Astrocyte (in vitro differentiated cells and primary cell): ENCODE results near the gene WFDC9. TPM values are rescaled to one million over a fixed set of nuclear protein-coding genes. Genes with fewer than 3 reads are reported as not detected.

Experiments
- DNase-seq: peaks from one replicate; pipeline ENCODE4 v3.0.0-alpha.2; 2010; ENCODE audit warnings: low read depth
- FAIRE-seq: peaks from 2 replicates; lab custom pipeline; 2011; peaks lifted over from hg19 to GRCh38; lab: Jason Lieb, UNC
- H2AFZ ChIP-seq: 2 replicates; pipeline ENCODE4 v1.6.0; 2012; ENCODE audit warnings: low read depth, low read length, inconsistent platforms
- H3K27ac ChIP-seq: 2 replicates; pipeline ENCODE4 v1.5.1; 2011; ENCODE audit warnings: low read depth, low read length, inconsistent platforms
- H3K27me3 ChIP-seq: 2 replicates; pipeline ENCODE4 v1.6.0; 2011; ENCODE audit warnings: low read length, inconsistent platforms; ENCODE audit not compliant: insufficient read depth
- H3K36me3 ChIP-seq: 2 replicates; pipeline ENCODE4 v1.5.1; 2011; ENCODE audit warnings: low read length, inconsistent platforms; ENCODE audit not compliant: insufficient read depth
- H3K4me1 ChIP-seq: 2 replicates; pipeline ENCODE4 v1.5.1; 2011; ENCODE audit warnings: low read length, inconsistent platforms; ENCODE audit not compliant: insufficient read depth
- H3K4me2 ChIP-seq: 2 replicates; pipeline ENCODE4 v1.6.0; 2012; ENCODE audit warnings: low read length, inconsistent platforms
- H3K4me3 ChIP-seq: 2 replicates; pipeline ENCODE4 v1.5.1; 2011; ENCODE audit warnings: low read depth, mild to moderate bottlenecking, low read length, inconsistent platforms; ENCODE audit not compliant: insufficient read depth
- H3K79me2 ChIP-seq: 2 replicates; pipeline ENCODE4 v1.6.0; 2012; ENCODE audit warnings: mild to moderate bottlenecking, low read length, inconsistent platforms; ENCODE audit not compliant: insufficient read depth
- H3K9ac ChIP-seq: 2 replicates; pipeline ENCODE4 v1.6.0; 2012; ENCODE audit warnings: mild to moderate bottlenecking, low read length, inconsistent platforms
- H3K9me3 ChIP-seq: 2 replicates; pipeline ENCODE4 v1.5.1; 2012; ENCODE audit warnings: low read depth, mild to moderate bottlenecking, low read length, inconsistent platforms; ENCODE audit not compliant: insufficient read depth
- H4K20me1 ChIP-seq: 2 replicates; pipeline ENCODE4 v1.6.0; 2012; ENCODE audit warnings: low read length, inconsistent platforms; ENCODE audit not compliant: insufficient read depth
- H3K27ac Mint-ChIP-seq: one replicate; pipeline ENCODE4 v1.8.0; 2021; ENCODE audit warnings: mild to moderate bottlenecking, mixed read lengths; ENCODE audit not compliant: unreplicated experiment
- H3K27me3 Mint-ChIP-seq: one replicate; pipeline ENCODE4 v1.8.0; 2021; ENCODE audit warnings: low read depth, mixed read lengths; ENCODE audit not compliant: unreplicated experiment
- H3K36me3 Mint-ChIP-seq: one replicate; pipeline ENCODE4 v1.8.0; 2021; ENCODE audit warnings: low read depth, mixed read lengths; ENCODE audit not compliant: unreplicated experiment
- H3K4me1 Mint-ChIP-seq: one replicate; pipeline ENCODE4 v1.8.0; 2021; ENCODE audit warnings: low read depth, mixed read lengths; ENCODE audit not compliant: unreplicated experiment
- H3K4me3 Mint-ChIP-seq: one replicate; pipeline ENCODE4 v1.8.0; 2021; ENCODE audit warnings: mild to moderate bottlenecking, moderate library complexity, mixed read lengths; ENCODE audit not compliant: unreplicated experiment
- H3K9me3 Mint-ChIP-seq: one replicate; pipeline ENCODE4 v1.8.0; 2021; ENCODE audit warnings: mild to moderate bottlenecking, mixed read lengths; ENCODE audit not compliant: unreplicated experiment
- EZH2 ChIP-seq: IDR thresholded peaks from 2 replicates; pipeline ENCODE4 v1.6.1; 2012; ENCODE audit warnings: mild to moderate bottlenecking, low read length, inconsistent platforms; ENCODE audit not compliant: insufficient read depth
- total RNA-seq: library from RNA; stranded (reverse); gene quantifications from 2 replicates; pipeline ENCODE4 v1.2.1, GENCODE V29; 2021
- TF ChIP-seq, protein P1 (sequence below): IDR thresholded peaks from 2 replicates; pipeline ENCODE4 v1.5.1; 2011; ENCODE audit warnings: low read depth, mild to moderate bottlenecking, inconsistent platforms, low read length, moderate library complexity; ENCODE audit not compliant: insufficient read depth

Gene WFDC9
- total RNA-seq, 1 donor from 2014 or later, result not detected

DNA sequence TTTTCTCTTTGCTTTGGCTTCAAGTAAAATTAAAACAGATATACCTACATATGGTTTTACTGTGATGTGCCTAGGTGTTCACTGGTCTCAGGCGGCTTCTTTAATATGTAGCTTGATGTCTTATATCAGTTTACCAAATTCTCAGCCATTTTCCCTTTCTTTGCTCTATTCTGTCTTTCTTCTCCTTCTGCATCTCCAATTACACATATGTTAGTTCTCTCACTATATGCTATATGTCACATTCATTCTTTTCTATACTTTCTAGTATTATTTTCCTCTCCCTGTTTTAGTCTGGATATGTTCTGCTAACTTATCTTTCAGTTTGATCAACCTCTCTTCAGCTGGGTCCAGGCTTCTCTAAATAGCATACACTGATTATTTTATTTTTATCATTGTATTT is 37.6 kb downstream of the WFDC9 start:
- no peak overlapping the region for H2AFZ ChIP-seq
- Mint-ChIP-seq H3K4me1 (peaks cover 2% of the 10 kb centered on the region), H3K4me3 (no peak overlapping the region), H3K9me3 (peaks cover 1% of the 10 kb centered on the region), H3K27ac (no peak overlapping the region), H3K36me3 (no peaks in the 10 kb centered on the region), H3K27me3 (peaks cover 14% of the 10 kb centered on the region)
- H3K27ac ChIP-seq, result no peak overlapping the region
- H3K9ac ChIP-seq, result no peak overlapping the region
- no peak overlapping the region for H3K4me3 ChIP-seq
- FAIRE-seq, result no peak
- no peaks in the 10 kb centered on the region for H3K4me1 ChIP-seq
- H3K27me3 ChIP-seq, result no peaks in the 10 kb centered on the region
- H3K36me3 ChIP-seq, result no peaks in the 10 kb centered on the region
- no peaks in the 10 kb centered on the region for H3K79me2 ChIP-seq
- H3K4me2 ChIP-seq, result no peak overlapping the region
- TF ChIP-seq, protein P1, sequence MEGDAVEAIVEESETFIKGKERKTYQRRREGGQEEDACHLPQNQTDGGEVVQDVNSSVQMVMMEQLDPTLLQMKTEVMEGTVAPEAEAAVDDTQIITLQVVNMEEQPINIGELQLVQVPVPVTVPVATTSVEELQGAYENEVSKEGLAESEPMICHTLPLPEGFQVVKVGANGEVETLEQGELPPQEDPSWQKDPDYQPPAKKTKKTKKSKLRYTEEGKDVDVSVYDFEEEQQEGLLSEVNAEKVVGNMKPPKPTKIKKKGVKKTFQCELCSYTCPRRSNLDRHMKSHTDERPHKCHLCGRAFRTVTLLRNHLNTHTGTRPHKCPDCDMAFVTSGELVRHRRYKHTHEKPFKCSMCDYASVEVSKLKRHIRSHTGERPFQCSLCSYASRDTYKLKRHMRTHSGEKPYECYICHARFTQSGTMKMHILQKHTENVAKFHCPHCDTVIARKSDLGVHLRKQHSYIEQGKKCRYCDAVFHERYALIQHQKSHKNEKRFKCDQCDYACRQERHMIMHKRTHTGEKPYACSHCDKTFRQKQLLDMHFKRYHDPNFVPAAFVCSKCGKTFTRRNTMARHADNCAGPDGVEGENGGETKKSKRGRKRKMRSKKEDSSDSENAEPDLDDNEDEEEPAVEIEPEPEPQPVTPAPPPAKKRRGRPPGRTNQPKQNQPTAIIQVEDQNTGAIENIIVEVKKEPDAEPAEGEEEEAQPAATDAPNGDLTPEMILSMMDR, result no peak
- no peak for TF ChIP-seq EZH2
- H4K20me1 ChIP-seq, result no peaks in the 10 kb centered on the region
- no peak for DNase-seq
- H3K9me3 ChIP-seq, result no peaks in the 10 kb centered on the region

DNA sequence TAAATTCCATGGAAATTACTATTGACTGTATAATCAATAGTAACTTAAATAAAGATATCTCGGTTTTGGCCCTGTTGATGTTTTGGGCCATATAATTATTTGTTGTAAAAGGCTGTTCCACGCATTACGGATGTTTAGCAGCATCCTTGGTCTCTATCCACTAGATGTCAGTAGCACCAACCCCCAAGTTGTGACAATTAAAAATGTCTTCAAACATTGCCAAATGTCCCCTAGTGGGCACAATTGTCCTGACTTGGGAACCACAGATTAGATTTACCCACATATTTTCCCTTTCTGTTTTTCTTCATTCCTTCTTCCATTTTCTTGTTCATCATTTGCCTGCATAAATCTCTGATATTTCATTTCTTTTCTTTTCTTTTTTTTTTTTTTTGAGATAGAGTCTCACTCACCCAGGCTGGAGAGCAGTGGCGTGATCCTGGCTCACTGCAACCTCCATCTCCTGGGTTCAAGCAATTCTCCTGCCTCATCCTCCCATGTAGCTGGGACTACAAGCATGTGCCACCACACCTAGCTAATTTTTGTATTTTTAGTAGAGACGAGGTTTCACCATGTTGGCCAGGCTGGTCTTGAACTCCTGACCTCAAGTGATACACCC is 38.4 kb downstream of the WFDC9 start:
- H3K27ac Mint-ChIP-seq, result no peak overlapping the region
- H3K27me3 ChIP-seq, result no peaks in the 10 kb centered on the region
- no peak overlapping the region for H3K27ac ChIP-seq
- no peak overlapping the region for H3K9ac ChIP-seq
- no peaks in the 10 kb centered on the region for H3K36me3 ChIP-seq
- TF ChIP-seq EZH2, result no peak
- TF ChIP-seq, protein P1, result peak; percentile 63
- peaks cover 7% of the 10 kb centered on the region for H3K27me3 Mint-ChIP-seq
- H3K79me2 ChIP-seq, result no peaks in the 10 kb centered on the region
- no peak overlapping the region for H3K4me3 ChIP-seq
- no peaks in the 10 kb centered on the region for H4K20me1 ChIP-seq
- no peak overlapping the region for H3K4me2 ChIP-seq
- no peaks in the 10 kb centered on the region for H3K36me3 Mint-ChIP-seq
- H3K4me1 ChIP-seq, result no peaks in the 10 kb centered on the region
- H3K9me3 ChIP-seq, result no peaks in the 10 kb centered on the region
- H2AFZ ChIP-seq, result no peak overlapping the region
- peaks cover 2% of the 10 kb centered on the region for H3K4me1 Mint-ChIP-seq
- peaks cover 1% of the 10 kb centered on the region for H3K9me3 Mint-ChIP-seq
- no peak overlapping the region for H3K4me3 Mint-ChIP-seq
- peak; percentile 12 for DNase-seq
- FAIRE-seq, result no peak

DNA sequence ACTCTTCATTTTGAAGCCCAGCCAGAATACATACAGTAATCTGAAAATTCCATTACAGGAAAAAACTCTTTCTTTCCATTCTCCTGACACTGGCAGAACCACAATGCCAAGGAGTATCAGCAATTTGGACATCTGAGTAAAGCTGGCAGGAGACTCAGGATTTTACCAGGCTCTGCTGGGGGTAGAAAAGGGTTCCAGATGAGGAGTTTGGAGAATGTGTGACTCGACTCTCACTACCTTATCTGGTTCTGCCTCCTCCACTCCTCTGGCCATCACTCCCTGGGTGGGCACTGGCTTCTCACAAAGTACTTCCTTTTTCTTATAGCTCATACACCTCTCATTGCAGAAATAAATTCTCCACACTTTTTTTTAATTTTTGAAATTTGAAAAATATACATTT is 41.4 kb downstream of the WFDC9 start:
- FAIRE-seq (no peak), DNase-seq (no peak)
- no peak overlapping the region for H3K4me2 ChIP-seq
- H3K4me1 ChIP-seq, result no peaks in the 10 kb centered on the region
- Mint-ChIP-seq H3K36me3 (no peaks in the 10 kb centered on the region), H3K27me3 (no peaks in the 10 kb centered on the region), H3K9me3 (peaks cover 1% of the 10 kb centered on the region), H3K27ac (no peak overlapping the region), H3K4me3 (no peak overlapping the region), H3K4me1 (peaks cover 2% of the 10 kb centered on the region)
- H2AFZ ChIP-seq, result no peak overlapping the region
- H3K36me3 ChIP-seq, result no peaks in the 10 kb centered on the region
- H3K4me3 ChIP-seq, result no peak overlapping the region
- no peaks in the 10 kb centered on the region for H3K79me2 ChIP-seq
- H3K9me3 ChIP-seq, result no peaks in the 10 kb centered on the region
- H3K9ac ChIP-seq, result no peak overlapping the region
- no peaks in the 10 kb centered on the region for H3K27me3 ChIP-seq
- no peak for TF ChIP-seq EZH2
- TF ChIP-seq, protein P1, result no peak
- H3K27ac ChIP-seq, result no peak overlapping the region
- H4K20me1 ChIP-seq, result no peaks in the 10 kb centered on the region
